ENCODE results near the gene SHANK3. TPM values are rescaled to one million over a fixed set of nuclear protein-coding genes. Genes with fewer than 3 reads are reported as not detected.

The SHANK3 gene
- total RNA-seq, 1 donor from 2014 or later = 50.6 TPM

DNA sequence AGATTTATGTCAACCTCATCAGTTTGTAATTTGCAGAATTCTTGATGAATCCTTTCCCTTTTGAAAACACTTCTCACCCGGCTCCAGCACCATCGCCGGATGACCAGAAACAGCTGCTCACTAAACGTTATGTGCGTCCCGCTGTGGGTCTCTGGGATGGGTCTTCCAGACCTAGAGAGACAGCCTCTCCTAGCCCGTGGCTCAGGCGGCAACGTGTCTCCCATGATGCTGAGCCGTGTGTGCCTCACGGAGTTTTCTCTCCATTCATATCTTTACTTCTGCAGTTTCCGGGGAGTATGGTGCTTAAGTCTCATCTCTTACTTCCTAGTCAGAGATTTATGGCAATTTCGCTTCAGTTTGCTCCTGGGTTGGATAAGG lies 40.4 kb downstream of the SHANK3 start:
- intact Hi-C loops (cut with DNase I) = no loop called here
- TF ChIP-seq, protein P1, sequence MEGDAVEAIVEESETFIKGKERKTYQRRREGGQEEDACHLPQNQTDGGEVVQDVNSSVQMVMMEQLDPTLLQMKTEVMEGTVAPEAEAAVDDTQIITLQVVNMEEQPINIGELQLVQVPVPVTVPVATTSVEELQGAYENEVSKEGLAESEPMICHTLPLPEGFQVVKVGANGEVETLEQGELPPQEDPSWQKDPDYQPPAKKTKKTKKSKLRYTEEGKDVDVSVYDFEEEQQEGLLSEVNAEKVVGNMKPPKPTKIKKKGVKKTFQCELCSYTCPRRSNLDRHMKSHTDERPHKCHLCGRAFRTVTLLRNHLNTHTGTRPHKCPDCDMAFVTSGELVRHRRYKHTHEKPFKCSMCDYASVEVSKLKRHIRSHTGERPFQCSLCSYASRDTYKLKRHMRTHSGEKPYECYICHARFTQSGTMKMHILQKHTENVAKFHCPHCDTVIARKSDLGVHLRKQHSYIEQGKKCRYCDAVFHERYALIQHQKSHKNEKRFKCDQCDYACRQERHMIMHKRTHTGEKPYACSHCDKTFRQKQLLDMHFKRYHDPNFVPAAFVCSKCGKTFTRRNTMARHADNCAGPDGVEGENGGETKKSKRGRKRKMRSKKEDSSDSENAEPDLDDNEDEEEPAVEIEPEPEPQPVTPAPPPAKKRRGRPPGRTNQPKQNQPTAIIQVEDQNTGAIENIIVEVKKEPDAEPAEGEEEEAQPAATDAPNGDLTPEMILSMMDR (IDR thresholded peaks at IDR 0.05) = no peak
- Histone ChIP-seq H3K36me3 (peaks cover 7% of the 10 kb centered on the region), H3K9me3 (no peaks in the 10 kb centered on the region), H3K4me1 (peaks cover 34% of the 10 kb centered on the region), H3K27ac (peak overlapping the region; percentile 49), H3K27me3 (ENCODE audit: low read depth) (no peaks in the 10 kb centered on the region), H3K4me3 (no peak overlapping the region)
- DNase-seq (peak; percentile 14), ATAC-seq (no peak)

DNA sequence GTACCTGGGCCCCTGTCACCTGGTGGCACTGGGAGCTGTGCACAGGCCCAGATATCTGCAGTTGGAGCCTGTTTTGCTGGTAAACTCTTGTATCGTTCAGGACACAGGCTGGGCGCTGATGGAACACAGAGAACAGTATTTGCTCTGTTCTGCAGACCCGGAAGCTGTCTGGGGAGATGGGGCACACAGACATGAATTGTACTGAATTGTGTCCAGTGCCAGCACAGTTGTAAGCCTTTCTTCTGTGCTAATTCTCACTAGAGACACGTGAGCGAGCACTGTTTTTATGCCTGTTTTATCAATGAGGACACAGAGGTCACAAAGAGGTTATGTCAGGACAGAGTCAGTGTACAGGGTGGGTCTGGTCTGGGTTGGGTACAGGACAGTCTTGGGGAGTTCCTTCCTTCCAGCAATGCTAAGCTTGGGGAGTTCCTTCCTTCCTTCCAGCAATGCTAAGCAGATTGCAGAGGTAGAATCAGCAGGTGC lies 41.0 kb downstream of the SHANK3 start:
- TF ChIP-seq, protein P1 (IDR thresholded peaks at IDR 0.05) = no peak
- Histone ChIP-seq H3K27me3 (ENCODE audit: low read depth) (no peaks in the 10 kb centered on the region), H3K27ac (peak overlapping the region; percentile 67), H3K36me3 (peaks cover 12% of the 10 kb centered on the region), H3K4me1 (peaks cover 34% of the 10 kb centered on the region), H3K9me3 (no peaks in the 10 kb centered on the region), H3K4me3 (no peak overlapping the region)
- ATAC-seq = peak; percentile 5 to 28
- intact Hi-C loops (cut with DNase I) = no loop called here
- peak; percentile 7 for DNase-seq

DNA sequence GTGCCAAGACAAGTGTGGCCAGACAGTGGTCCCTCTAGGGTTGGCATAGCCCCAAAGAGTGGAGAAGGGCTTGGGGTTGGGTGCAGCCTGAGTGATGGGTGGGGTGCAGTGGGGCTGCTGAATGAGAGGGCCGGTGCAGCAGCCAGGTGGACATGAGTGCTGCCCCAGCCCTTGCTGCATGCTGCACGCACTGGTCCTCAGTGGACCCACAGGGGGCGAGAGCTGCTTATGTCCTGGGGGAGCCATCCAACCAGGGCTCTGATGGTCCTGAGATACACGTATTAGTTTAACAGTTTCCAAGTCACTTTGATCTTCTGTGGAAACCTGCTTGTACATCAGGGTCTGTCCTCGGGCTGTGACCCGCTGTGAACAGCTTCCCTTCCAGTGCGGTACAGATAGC lies 41.5 kb downstream of the SHANK3 start:
- intact Hi-C loops (cut with DNase I) = no loop called here
- peak overlapping the region; percentile 67 for H3K27ac ChIP-seq
- H3K4me3 ChIP-seq = no peak overlapping the region
- peaks cover 34% of the 10 kb centered on the region for H3K4me1 ChIP-seq
- peaks cover 12% of the 10 kb centered on the region for H3K36me3 ChIP-seq
- ATAC-seq = peak in 1 of 2 donors; percentile 1
- no peaks in the 10 kb centered on the region for H3K9me3 ChIP-seq
- H3K27me3 ChIP-seq (ENCODE audit: low read depth) = no peaks in the 10 kb centered on the region
- DNase-seq = peak; percentile 33
- TF ChIP-seq, protein P1 (IDR thresholded peaks at IDR 0.05) = no peak

DNA sequence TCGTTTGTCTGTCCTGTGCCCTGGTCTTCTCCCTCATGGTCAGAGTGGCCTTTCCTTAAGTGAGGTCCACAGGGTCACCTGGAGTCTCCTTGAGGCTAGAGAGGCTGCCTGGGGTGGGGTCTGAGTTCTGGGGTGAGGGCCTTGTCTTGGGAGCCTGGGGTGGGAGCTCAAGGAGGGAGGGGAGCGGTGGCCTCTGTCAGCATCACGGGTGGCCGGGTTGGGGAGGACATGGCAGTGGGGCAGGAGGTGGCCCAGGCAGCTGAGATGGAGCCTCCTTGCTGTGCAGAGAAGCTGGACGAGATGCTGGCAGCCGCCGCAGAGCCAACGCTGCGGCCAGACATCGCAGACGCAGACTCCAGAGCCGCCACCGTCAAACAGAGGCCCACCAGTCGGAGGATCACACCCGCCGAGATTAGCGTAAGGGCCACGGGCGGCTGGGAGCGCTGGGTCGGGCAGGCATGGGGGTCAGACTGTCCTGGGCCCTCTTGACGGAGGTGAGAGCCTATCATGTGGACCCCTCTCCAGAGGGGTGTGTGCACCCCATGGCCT lies 42.1 kb downstream of the SHANK3 start:
- Histone ChIP-seq H3K36me3 (peaks cover 15% of the 10 kb centered on the region), H3K27ac (peak overlapping the region; percentile 67), H3K4me1 (peaks cover 34% of the 10 kb centered on the region), H3K4me3 (no peak overlapping the region), H3K9me3 (no peaks in the 10 kb centered on the region), H3K27me3 (ENCODE audit: low read depth) (peaks cover under 1% of the 10 kb centered on the region)
- DNase-seq (no peak), ATAC-seq (no peak)
- TF ChIP-seq, protein P1 (IDR thresholded peaks at IDR 0.05) = no peak
- intact Hi-C loops (cut with DNase I) = no loop called here

DNA sequence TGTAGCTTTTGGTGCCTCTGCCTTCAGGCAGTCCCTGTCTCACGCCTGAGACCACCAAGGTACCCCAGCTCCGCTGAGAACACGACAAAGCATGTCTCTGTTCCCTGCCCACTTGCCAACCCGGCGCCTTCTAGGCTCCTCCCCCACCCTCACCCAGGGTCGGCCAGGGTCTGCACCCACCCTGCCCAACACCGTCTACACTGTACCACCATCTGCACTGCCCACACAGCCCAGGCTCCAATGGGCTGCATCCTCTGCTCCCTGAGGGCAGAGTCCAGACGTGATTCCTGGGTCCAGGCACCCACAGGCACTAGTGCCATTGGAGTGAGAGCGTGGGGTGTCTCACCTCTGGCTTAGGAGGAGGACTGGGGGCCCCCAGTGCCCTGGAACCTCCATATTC lies 42.6 kb downstream of the SHANK3 start:
- Histone ChIP-seq H3K27ac (no peak overlapping the region), H3K9me3 (no peaks in the 10 kb centered on the region), H3K4me1 (peaks cover 32% of the 10 kb centered on the region), H3K36me3 (peaks cover 16% of the 10 kb centered on the region), H3K27me3 (ENCODE audit: low read depth) (peaks cover 5% of the 10 kb centered on the region), H3K4me3 (no peak overlapping the region)
- ATAC-seq = no peak
- TF ChIP-seq, protein P1 (IDR thresholded peaks at IDR 0.05) = no peak
- no peak for DNase-seq
- intact Hi-C loops (cut with DNase I) = no loop called here
